BE2C (cell line): Measurements from ENCODE around the gene SHC3.

Experiments
- DNase-seq: peaks from one replicate; pipeline ENCODE4 v3.0.0-alpha.2; 2020
- H3K27me3 ChIP-seq: fragments of 250-450 bp; sonication (Bioruptor Pico); 2 replicates; pipeline ENCODE4 v1.5.1; 2020; ENCODE audit warnings: mild to moderate bottlenecking
- H3K36me3 ChIP-seq: fragments of 250-450 bp; sonication (Bioruptor Pico); 2 replicates; pipeline ENCODE4 v1.5.1; 2020; ENCODE audit warnings: mild to moderate bottlenecking
- H3K4me1 ChIP-seq: fragments of 250-450 bp; sonication (Bioruptor Pico); 2 replicates; pipeline ENCODE4 v1.5.1; 2020
- H3K4me3 ChIP-seq: 2 replicates; pipeline ENCODE4 v1.5.1; 2011; ENCODE audit warnings: low read depth, low read length
- H3K9me3 ChIP-seq: fragments of 250-450 bp; sonication (Bioruptor Pico); 2 replicates; pipeline ENCODE4 v1.5.1; 2020
- CTCF ChIP-seq: IDR thresholded peaks from 2 replicates; pipeline ENCODE4 v1.5.1; 2012; ENCODE audit warnings: mild to moderate bottlenecking, low read depth, low read length

SHC3 gene

GRCh38 chr9:89026876-89027275 lies 151.7 kb downstream of the SHC3 start:
- Histone ChIP-seq H3K27me3 (no peaks in the 10 kb centered on the region), H3K9me3 (no peaks in the 10 kb centered on the region), H3K4me1 (no peaks in the 10 kb centered on the region), H3K36me3 (peaks cover 17% of the 10 kb centered on the region), H3K4me3 (no peak overlapping the region)
- DNase-seq = no peak
- no peak for TF ChIP-seq CTCF

- Histone ChIP-seq H3K27me3 (no peaks in the 10 kb centered on the region), H3K9me3 (no peaks in the 10 kb centered on the region), H3K4me1 (no peaks in the 10 kb centered on the region), H3K4me3 (no peak overlapping the region), H3K36me3 (peaks cover 20% of the 10 kb centered on the region)
- TF ChIP-seq CTCF = no peak
- no peak for DNase-seq
Measured at GRCh38 chr9:89025553-89025952, 153.1 kb downstream of the SHC3 start.

GRCh38 chr9:89024727-89025126 lies 153.9 kb downstream of the SHC3 start:
- no peak overlapping the region for H3K4me3 ChIP-seq
- DNase-seq = no peak
- H3K4me1 ChIP-seq = no peaks in the 10 kb centered on the region
- H3K36me3 ChIP-seq = peaks cover 21% of the 10 kb centered on the region
- no peak for TF ChIP-seq CTCF
- no peaks in the 10 kb centered on the region for H3K27me3 ChIP-seq
- H3K9me3 ChIP-seq = no peaks in the 10 kb centered on the region

GRCh38 chr9:89023740-89024139 lies 154.9 kb downstream of the SHC3 start:
- H3K27me3 ChIP-seq = no peaks in the 10 kb centered on the region
- H3K36me3 ChIP-seq = peaks cover 21% of the 10 kb centered on the region
- H3K9me3 ChIP-seq = no peaks in the 10 kb centered on the region
- DNase-seq = no peak
- no peaks in the 10 kb centered on the region for H3K4me1 ChIP-seq
- no peak overlapping the region for H3K4me3 ChIP-seq
- TF ChIP-seq CTCF = no peak

- TF ChIP-seq CTCF = no peak
Measured at GRCh38 chr9:89022902-89023301, 155.7 kb downstream of the SHC3 start.

GRCh38 chr9:89022001-89022759 lies 156.4 kb downstream of the SHC3 start:
- TF ChIP-seq CTCF = no peak
- H3K9me3 ChIP-seq = no peaks in the 10 kb centered on the region
- no peaks in the 10 kb centered on the region for H3K4me1 ChIP-seq
- no peak overlapping the region for H3K4me3 ChIP-seq
- no peak for DNase-seq
- peaks cover 18% of the 10 kb centered on the region for H3K36me3 ChIP-seq
- H3K27me3 ChIP-seq = no peaks in the 10 kb centered on the region

More at GRCh38 chr9:89022902-89023301, 155.7 kb downstream of the SHC3 start:
- Histone ChIP-seq H3K36me3 (peaks cover 19% of the 10 kb centered on the region), H3K9me3 (no peaks in the 10 kb centered on the region), H3K27me3 (no peaks in the 10 kb centered on the region), H3K4me1 (no peaks in the 10 kb centered on the region), H3K4me3 (no peak overlapping the region)
- DNase-seq = no peak
